ENCODE data around the gene C5orf63.
A peak's percentile ranks its signal among the peaks of the same experiment; 100 is the strongest.

C5orf63 gene

GRCh38 chr5:127088251-127088650, 14.9 kb upstream of the C5orf63 start:
- ChIA-PET CTCF (interaction anchor here (0.8 kb wide), 1 partner anchor 151 kb away, joined by 3 read pairs; no protein-coding TSS in a partner anchor), POLR2A (ENCODE audit: low non-redundant PET) (no interaction called here)
- no peak for TF ChIP-seq CTCF (conservative IDR thresholded peaks at IDR 0.05; ENCODE audit: low read depth)
- peak overlapping the region; percentile 70; the same call in 1 of the 2 replicates for H3K27ac ChIP-seq
- peak; percentile 97 for DNase-seq (ENCODE audit: low spot score)

DNA sequence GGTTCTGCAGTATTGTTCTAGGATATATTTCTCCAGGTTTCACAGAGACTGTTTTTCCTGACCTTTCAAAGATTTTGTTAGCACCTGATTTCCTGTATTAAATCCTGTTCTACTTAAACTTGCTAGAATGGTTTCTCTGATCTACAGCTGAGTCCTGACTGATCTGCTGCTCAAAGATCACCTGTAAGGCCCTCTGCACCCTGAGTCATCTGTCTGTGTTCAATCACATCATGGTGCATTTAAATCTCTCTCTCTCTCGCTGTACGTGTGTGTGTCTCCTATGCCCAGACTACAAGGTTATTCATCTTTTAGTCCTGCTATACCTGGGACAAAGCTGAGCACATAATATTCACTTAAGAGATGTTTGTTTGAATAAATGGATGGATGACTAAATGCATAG, 13.3 kb upstream of the C5orf63 start:
- ChIA-PET CTCF (no interaction called here), POLR2A (ENCODE audit: low non-redundant PET) (interaction anchor here (0.6 kb wide), 1 partner anchor 1701 kb away, joined by 3 read pairs; no protein-coding TSS in a partner anchor)
- no peak for TF ChIP-seq CTCF (conservative IDR thresholded peaks at IDR 0.05; ENCODE audit: low read depth)
- no peak for DNase-seq (ENCODE audit: low spot score)
- H3K27ac ChIP-seq = no peak overlapping the region

DNA sequence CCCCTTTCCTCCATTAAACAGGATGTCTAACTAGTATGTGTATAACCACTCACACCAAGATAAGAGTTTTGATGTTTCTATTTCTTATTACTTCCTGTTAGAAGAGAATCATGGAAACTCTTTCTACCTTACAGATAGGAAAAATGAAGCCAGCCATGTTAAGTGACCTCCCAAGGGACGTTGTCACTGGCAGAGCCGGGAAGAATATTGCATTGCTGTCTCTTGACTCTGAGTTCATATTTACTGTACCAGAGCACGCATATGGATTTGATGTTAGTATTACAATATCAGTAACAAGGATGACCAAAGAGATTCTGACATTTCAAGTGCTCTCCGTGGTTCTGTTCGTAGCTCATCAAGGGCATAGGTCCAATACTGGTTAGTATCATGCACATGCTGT, 12.5 kb upstream of the C5orf63 start:
- no peak overlapping the region for H3K27ac ChIP-seq
- CTCF ChIA-PET = no interaction called here
- POLR2A ChIA-PET (ENCODE audit: low non-redundant PET) = no interaction called here
- no peak for TF ChIP-seq CTCF (conservative IDR thresholded peaks at IDR 0.05; ENCODE audit: low read depth)
- DNase-seq (ENCODE audit: low spot score) = no peak

GRCh38 chr5:127085371-127085770, 12.1 kb upstream of the C5orf63 start:
- ChIA-PET POLR2A (ENCODE audit: low non-redundant PET) (no interaction called here), CTCF (no interaction called here)
- no peak overlapping the region; the same call in 1 of the 2 replicates for H3K27ac ChIP-seq
- no peak for TF ChIP-seq CTCF (conservative IDR thresholded peaks at IDR 0.05; ENCODE audit: low read depth)
- DNase-seq (ENCODE audit: low spot score) = no peak

- TF ChIP-seq CTCF (conservative IDR thresholded peaks at IDR 0.05; ENCODE audit: low read depth) = no peak
- CTCF ChIA-PET = no interaction called here
- POLR2A ChIA-PET (ENCODE audit: low non-redundant PET) = no interaction called here
Observed at GRCh38 chr5:127084656-127085055, 11.4 kb upstream of the C5orf63 start.

DNA sequence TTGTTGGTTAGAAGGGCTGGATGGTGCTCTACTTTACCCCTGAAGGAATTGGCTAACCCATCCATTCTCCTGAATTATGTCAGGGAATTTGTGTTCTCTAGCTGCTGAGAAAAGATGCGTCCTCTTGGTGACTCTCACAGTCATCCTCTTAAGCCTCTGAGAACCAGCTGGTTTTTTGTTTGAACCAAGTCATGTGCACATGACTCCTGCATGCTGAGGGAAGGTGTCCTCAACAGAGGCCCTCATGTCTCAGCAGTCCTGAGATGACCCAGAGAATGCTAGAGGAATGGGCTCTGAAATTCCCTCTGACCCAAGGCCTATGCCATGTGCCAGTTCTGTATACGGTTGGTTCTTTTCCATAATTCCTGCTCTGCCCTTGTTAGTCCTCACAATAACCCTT, 10.4 kb upstream of the C5orf63 start:
- DNase-seq (ENCODE audit: low spot score) = no peak
- ChIA-PET CTCF (no interaction called here), POLR2A (ENCODE audit: low non-redundant PET) (no interaction called here)
- H3K27ac ChIP-seq = no peak overlapping the region
- no peak for TF ChIP-seq CTCF (conservative IDR thresholded peaks at IDR 0.05; ENCODE audit: low read depth)

More at GRCh38 chr5:127084656-127085055, 11.4 kb upstream of the C5orf63 start:
- no peak for DNase-seq (ENCODE audit: low spot score)
- no peak overlapping the region for H3K27ac ChIP-seq

All from RWPE1 (cell line).